H9 (cell line): ENCODE measurements around the gene TARBP2. TPM values are rescaled to one million over a fixed set of nuclear protein-coding genes. Genes with fewer than 3 reads are reported as not detected.
A peak's percentile ranks its signal among the peaks of the same experiment; 100 is the strongest.

Experiments
- DNase-seq: peaks from one replicate; pipeline ENCODE4 v3.0.0-alpha.2; 2017
- H2AFZ ChIP-seq: one replicate; pipeline ENCODE4 v1.6.1; 2013; ENCODE audit warnings: mild to moderate bottlenecking, low read length, control low read depth, moderate library complexity
- H2AK5ac ChIP-seq: 2 replicates; pipeline ENCODE4 v1.6.1; 2013; ENCODE audit warnings: low read length, control low read depth, mixed read lengths; ENCODE audit not compliant: insufficient read length
- H2BK120ac ChIP-seq: one replicate; pipeline ENCODE4 v1.6.1; 2013; ENCODE audit warnings: low read depth, mild to moderate bottlenecking, low read length, control low read depth, inconsistent platforms; ENCODE audit not compliant: poor library complexity, severe bottlenecking
- H2BK12ac ChIP-seq: 2 replicates; pipeline ENCODE4 v1.6.1; 2013; ENCODE audit warnings: low read length, control low read depth, mixed read lengths, low read depth; ENCODE audit not compliant: insufficient read length
- H2BK15ac ChIP-seq: 2 replicates; pipeline ENCODE4 v1.6.1; 2013; ENCODE audit warnings: low read depth, low read length, control low read depth
- H2BK20ac ChIP-seq: one replicate; pipeline ENCODE4 v1.6.1; 2013; ENCODE audit warnings: low read depth, mild to moderate bottlenecking, low read length, control low read depth, inconsistent platforms; ENCODE audit not compliant: poor library complexity, severe bottlenecking
- H2BK5ac ChIP-seq: 2 replicates; pipeline ENCODE4 v1.6.1; 2013; ENCODE audit warnings: low read length, control low read depth, mixed read lengths; ENCODE audit not compliant: insufficient read length
- H3K14ac ChIP-seq: 2 replicates; pipeline ENCODE4 v1.6.1; 2013; ENCODE audit warnings: low read length, control low read depth; ENCODE audit not compliant: insufficient read depth
- H3K18ac ChIP-seq: 2 replicates; pipeline ENCODE4 v1.6.1; 2013; ENCODE audit warnings: low read depth, mild to moderate bottlenecking, mixed read lengths, low read length, control low read depth; ENCODE audit not compliant: insufficient read length
- H3K23ac ChIP-seq: 2 replicates; pipeline ENCODE4 v1.6.1; 2013; ENCODE audit warnings: low read length, control low read depth, mixed read lengths, low read depth; ENCODE audit not compliant: insufficient read length
- H3K23me2 ChIP-seq: 2 replicates; pipeline ENCODE4 v1.6.1; 2013; ENCODE audit warnings: low read depth, mild to moderate bottlenecking, mixed read lengths, low read length, control low read depth; ENCODE audit not compliant: insufficient read length, poor library complexity, severe bottlenecking
- H3K27ac ChIP-seq: 2 replicates; pipeline ENCODE4 v1.5.1; 2013; ENCODE audit warnings: low read length, control low read depth, mixed read lengths, low read depth; ENCODE audit not compliant: insufficient read length
- H3K27me3 ChIP-seq: 2 replicates; pipeline ENCODE4 v1.6.1; 2013; ENCODE audit warnings: low read length, control low read depth, inconsistent platforms; ENCODE audit not compliant: insufficient read depth
- H3K4ac ChIP-seq: 2 replicates; pipeline ENCODE4 v1.6.1; 2013; ENCODE audit warnings: low read depth, mild to moderate bottlenecking, control low read depth, inconsistent platforms, low read length, moderate library complexity
- H3K4me1 ChIP-seq: 2 replicates; pipeline ENCODE4 v1.6.1; 2013; ENCODE audit warnings: low read length, control low read depth, inconsistent platforms; ENCODE audit not compliant: insufficient read depth
- H3K4me2 ChIP-seq: 2 replicates; pipeline ENCODE4 v1.6.1; 2013; ENCODE audit warnings: low read length, control low read depth, mixed read lengths; ENCODE audit not compliant: insufficient read length, insufficient read depth
- H3K56ac ChIP-seq: 2 replicates; pipeline ENCODE4 v1.6.1; 2013; ENCODE audit warnings: low read depth, mild to moderate bottlenecking, mixed read lengths, low read length, control low read depth; ENCODE audit not compliant: insufficient read length
- H3K79me1 ChIP-seq: 2 replicates; pipeline ENCODE4 v1.6.1; 2013; ENCODE audit warnings: low read depth, mild to moderate bottlenecking, moderate library complexity, low read length, control low read depth, inconsistent platforms; ENCODE audit not compliant: insufficient read depth, poor library complexity, severe bottlenecking
- H3K79me2 ChIP-seq: 2 replicates; pipeline ENCODE4 v1.6.1; 2013; ENCODE audit warnings: low read length, control low read depth, inconsistent platforms; ENCODE audit not compliant: insufficient read depth
- H3K9ac ChIP-seq: 2 replicates; pipeline ENCODE4 v1.6.1; 2013; ENCODE audit warnings: low read length, control low read depth, mixed read lengths; ENCODE audit not compliant: insufficient read length; ENCODE audit errors: extremely low read depth
- H3K9me3 ChIP-seq: one replicate; pipeline ENCODE4 v1.6.1; 2013; ENCODE audit warnings: low read depth, low read length, inconsistent platforms; ENCODE audit not compliant: control insufficient read depth
- H3T11ph ChIP-seq: one replicate; pipeline ENCODE4 v1.6.1; 2013; ENCODE audit warnings: mild to moderate bottlenecking, low read length, control low read depth, inconsistent platforms
- H4K20me1 ChIP-seq: one replicate; pipeline ENCODE4 v1.6.1; 2013; ENCODE audit not compliant: control insufficient read depth, insufficient read length, insufficient read depth
- H4K5ac ChIP-seq: 2 replicates; pipeline ENCODE4 v1.6.1; 2013; ENCODE audit warnings: low read depth, mild to moderate bottlenecking, mixed read lengths, low read length, control low read depth; ENCODE audit not compliant: insufficient read length
- H4K8ac ChIP-seq: replicated peaks from 2 replicates; pipeline ENCODE4 v1.6.1; 2013; ENCODE audit warnings: low read length, control low read depth, mixed read lengths, low read depth; ENCODE audit not compliant: insufficient read length
- H4K91ac ChIP-seq: 2 replicates; pipeline ENCODE4 v1.6.1; 2013; ENCODE audit warnings: low read depth, mild to moderate bottlenecking, moderate library complexity, mixed read lengths, low read length, control low read depth; ENCODE audit not compliant: insufficient read length
- H3K27ac Mint-ChIP-seq, 3 experiments: 2 replicates in 2 of 3; 3 replicates in 1 of 3; pipeline ENCODE4 v1.8.0; 2020 to 2021; ENCODE audit warnings: mixed read lengths in 3 of 3, mild to moderate bottlenecking in 1 of 3, moderate library complexity in 1 of 3
- H3K27me3 Mint-ChIP-seq: 2 replicates; pipeline ENCODE4 v1.8.0; 2021; ENCODE audit warnings: low read depth, mild to moderate bottlenecking, moderate library complexity, mixed read lengths
- H3K36me3 Mint-ChIP-seq, 3 experiments: 2 replicates in 2 of 3; 3 replicates in 1 of 3; pipeline ENCODE4 v1.8.0; 2020 to 2021; ENCODE audit warnings: low read depth in 3 of 3, mixed read lengths in 3 of 3; ENCODE audit not compliant: insufficient read depth in 1 of 3
- H3K4me1 Mint-ChIP-seq, 2 experiments: 2 replicates each; pipeline ENCODE4 v1.8.0; 2020; ENCODE audit warnings: mixed read lengths in 2 of 2
- H3K4me3 Mint-ChIP-seq, 2 experiments: 2 replicates in 1 of 2; 3 replicates in 1 of 2; pipeline ENCODE4 v1.8.0; 2020 to 2021; ENCODE audit warnings: mild to moderate bottlenecking in 2 of 2, mixed read lengths in 2 of 2, moderate library complexity in 1 of 2
- H3K9me3 Mint-ChIP-seq, 2 experiments: 2 replicates in 1 of 2; 3 replicates in 1 of 2; pipeline ENCODE4 v1.8.0; 2020; ENCODE audit warnings: mild to moderate bottlenecking in 2 of 2, mixed read lengths in 2 of 2, moderate library complexity in 1 of 2
- CTCF ChIP-seq: fragments of 200-600 bp; sonication (generic); conservative IDR thresholded peaks from 3 replicates; pipeline ENCODE4 v1.8.0; 2021; ENCODE audit warnings: antibody characterized with exemption, mild to moderate bottlenecking
- WGBS: extraction: QIAGEN DNeasy Blood & Tissue Kit; methylation state at CpG from one replicate; pipeline ENCODE4 v1.1.7; 2013; ENCODE audit warnings: missing lambda C conversion rate, low lambda C conversion rate, mixed read lengths; ENCODE audit not compliant: insufficient read length; ENCODE audit errors: extremely low coverage; 5-methylcytosine and 5-hydroxymethylcytosine counted together
- total RNA-seq: library from RNA; stranded (reverse); gene quantifications from 2 replicates; pipeline ENCODE4 v1.2.1, GENCODE V29; 2021

TARBP2 gene
- total RNA-seq, 1 experiment from 2014 or later = 79.2 TPM

GRCh38 chr12:53538209-53538689 lies 37.2 kb downstream of the TARBP2 start:
- Histone ChIP-seq H3K27ac (no peak overlapping the region), H2BK12ac (no peak overlapping the region), H2BK120ac (no peak overlapping the region), H3K9me3 (no peaks in the 10 kb centered on the region), H4K91ac (no peak overlapping the region), H3K79me2 (no peaks in the 10 kb centered on the region), H3K4me2 (no peak overlapping the region), H2AK5ac (no peak overlapping the region), H3K9ac (no peak overlapping the region), H3K4ac (no peak overlapping the region), H3K79me1 (no peaks in the 10 kb centered on the region), H2BK20ac (no peak overlapping the region), H4K8ac (no peak overlapping the region), H3K23ac (no peak overlapping the region), H3K18ac (no peak overlapping the region), H3T11ph (no peak overlapping the region), H4K5ac (no peak overlapping the region), H2AFZ (no peak overlapping the region), H2BK5ac (no peak overlapping the region), H3K23me2 (no peaks in the 10 kb centered on the region), H3K27me3 (no peaks in the 10 kb centered on the region), H3K14ac (no peak overlapping the region), H3K56ac (no peak overlapping the region), H3K4me1 (no peaks in the 10 kb centered on the region), H4K20me1 (no peaks in the 10 kb centered on the region), H2BK15ac (no peak overlapping the region)
- WGBS = no CpG with 5 or more reads among the region's 1 CpG
- no peak for TF ChIP-seq CTCF
- no peaks in the 10 kb centered on the region for H3K9me3 Mint-ChIP-seq
- 0 out of 7 replicates have a peak overlapping the region, but pooled peaks of 1 of the 3 experiments have one; percentile 5 for H3K27ac Mint-ChIP-seq
- DNase-seq = no peak
- no peaks in the 10 kb centered on the region for H3K4me1 Mint-ChIP-seq
- no peaks in the 10 kb centered on the region for H3K27me3 Mint-ChIP-seq
- peaks cover 3 to 32% (median 19%) of the 10 kb centered on the region in 3 experiments; a peak in 6 of 7 replicates for H3K36me3 Mint-ChIP-seq
- H3K4me3 Mint-ChIP-seq = no peak overlapping the region
